OCI-LY7 (cell line): ENCODE measurements around the gene FAM193A.

Experiments
- CTCF ChIP-seq: fragments of 200-600 bp; sonication (generic); conservative IDR thresholded peaks from 2 replicates; pipeline ENCODE4 v1.5.1; 2014; ENCODE audit warnings: mild to moderate bottlenecking, antibody characterized with exemption, low read length, moderate library complexity, mixed read lengths
- EZH2phosphoT487 ChIP-seq: fragments of 200-600 bp; sonication (generic); IDR thresholded peaks from 2 replicates; pipeline ENCODE4 v1.6.1; 2018; ENCODE audit warnings: low read depth, borderline replicate concordance, mild to moderate bottlenecking, mixed run types, antibody characterized with exemption, low read length, moderate library complexity, mixed read lengths

- TF ChIP-seq CTCF, result no peak
- TF ChIP-seq EZH2phosphoT487, result no peak
These were observed 199.4 kb downstream of the FAM193A start for GRCh38 chr4:2735869-2736268.
